ENCODE data around the gene RAD51B. TPM values are rescaled to one million over a fixed set of nuclear protein-coding genes. Genes with fewer than 3 reads are reported as not detected.
A peak's percentile ranks its signal among the peaks of the same experiment; 100 is the strongest.

The RAD51B gene
- total RNA-seq, 1 experiment from 2014 or later: 10.8 TPM

- ChIA-PET CTCF (no interaction called here), POLR2A (ENCODE audit: unreplicated experiment) (no interaction called here)
- Histone ChIP-seq H3K9ac (ENCODE audit: low read length) (no peak overlapping the region), H2AFZ (ENCODE audit: low read length) (no peak overlapping the region), H3K4me1 (ENCODE audit: insufficient read depth, low read length) (peaks cover 34% of the 10 kb centered on the region), H3K27me3 (ENCODE audit: low read length) (no peaks in the 10 kb centered on the region), H3K4me2 (ENCODE audit: low read length) (no peak overlapping the region), H3K9me2 (replicated peaks; ENCODE audit: low read length) (no peaks in the 10 kb centered on the region), H4K20me1 (ENCODE audit: low read length) (no peaks in the 10 kb centered on the region), H3K4me3 (ENCODE audit: low read length) (no peak overlapping the region), H3K9me3 (ENCODE audit: low read length) (no peaks in the 10 kb centered on the region), H3K27ac (ENCODE audit: low read length) (no peak overlapping the region), H3F3A (ENCODE audit: low read length, unreplicated experiment) (no peaks in the 10 kb centered on the region), H3K36me3 (ENCODE audit: low read depth, low read length) (no peaks in the 10 kb centered on the region), H3K79me2 (ENCODE audit: low read length) (no peaks in the 10 kb centered on the region)
- intact Hi-C loops (cut with micrococcal nuclease): no loop called here
- DNase-seq (no peak), ATAC-seq (no peak)
- BruUV-seq (replicated peaks): no TSS peak
- no peak for TF ChIP-seq EZH2phosphoT487 (IDR thresholded peaks at IDR 0.05; ENCODE audit: borderline replicate concordance, low read length)
- no peak for TF ChIP-seq CTCF (conservative IDR thresholded peaks at IDR 0.05; ENCODE audit: low read depth, low read length)
- TF ChIP-seq EZH2 (IDR thresholded peaks at IDR 0.05; ENCODE audit: low read length, unreplicated experiment): no peak
Measured at GRCh38 chr14:68564191-68564825, 744.7 kb downstream of the RAD51B start.

- CTCF ChIA-PET: interaction anchor here (0.5 kb wide), 1 partner anchor 538 kb away, joined by 3 read pairs; no protein-coding TSS in a partner anchor
- no peak overlapping the region for H3K9ac ChIP-seq (ENCODE audit: low read length)
- TF ChIP-seq EZH2phosphoT487 (IDR thresholded peaks at IDR 0.05; ENCODE audit: borderline replicate concordance, low read length): no peak
- H3K4me2 ChIP-seq (ENCODE audit: low read length): peak overlapping the region; percentile 17; the same call in 1 of the 2 replicates
- ATAC-seq: peak; percentile 55
- DNase-seq: peak; percentile 56
- H3K27ac ChIP-seq (ENCODE audit: low read length): peak overlapping the region; percentile 12; the same call in 1 of the 2 replicates
- no peaks in the 10 kb centered on the region for H3K79me2 ChIP-seq (ENCODE audit: low read length)
- H2AFZ ChIP-seq (ENCODE audit: low read length): 0 out of 2 replicates have a peak overlapping the region, but pooled peaks have one; percentile 13
- H3K36me3 ChIP-seq (ENCODE audit: low read depth, low read length): no peaks in the 10 kb centered on the region
- no peaks in the 10 kb centered on the region for H3K9me3 ChIP-seq (ENCODE audit: low read length)
- H3K27me3 ChIP-seq (ENCODE audit: low read length): no peaks in the 10 kb centered on the region
- peaks cover 41% of the 10 kb centered on the region for H3K4me1 ChIP-seq (ENCODE audit: insufficient read depth, low read length)
- no peaks in the 10 kb centered on the region for H3K9me2 ChIP-seq (replicated peaks; ENCODE audit: low read length)
- H4K20me1 ChIP-seq (ENCODE audit: low read length): no peaks in the 10 kb centered on the region
- no peak overlapping the region for H3K4me3 ChIP-seq (ENCODE audit: low read length)
- intact Hi-C loops (cut with micrococcal nuclease): no loop called here
- POLR2A ChIA-PET (ENCODE audit: unreplicated experiment): interaction anchor here (0.6 kb wide), 1 partner anchor 221 kb away, joined by 3 read pairs; no protein-coding TSS in a partner anchor
- BruUV-seq (replicated peaks): no TSS peak
- H3F3A ChIP-seq (ENCODE audit: low read length, unreplicated experiment): no peaks in the 10 kb centered on the region
Measured at GRCh38 chr14:68564826-68565759, 745.5 kb downstream of the RAD51B start.

GRCh38 chr14:68566075-68566474, 746.5 kb downstream of the RAD51B start:
- POLR2A ChIA-PET (ENCODE audit: unreplicated experiment): interaction anchor here (0.6 kb wide), 1 partner anchor 220 kb away, joined by 3 read pairs; no protein-coding TSS in a partner anchor
- H3K4me1 ChIP-seq (ENCODE audit: insufficient read depth, low read length): peaks cover 44% of the 10 kb centered on the region
- no TSS peak for BruUV-seq (replicated peaks)

More at GRCh38 chr14:68566075-68566474, 746.5 kb downstream of the RAD51B start:
- Histone ChIP-seq H3K27ac (ENCODE audit: low read length) (peak overlapping the region; percentile 12), H3K9ac (ENCODE audit: low read length) (no peak overlapping the region), H2AFZ (ENCODE audit: low read length) (no peak overlapping the region), H3F3A (ENCODE audit: low read length, unreplicated experiment) (no peaks in the 10 kb centered on the region), H3K36me3 (ENCODE audit: low read depth, low read length) (no peaks in the 10 kb centered on the region), H3K9me2 (replicated peaks; ENCODE audit: low read length) (no peaks in the 10 kb centered on the region), H3K9me3 (ENCODE audit: low read length) (no peaks in the 10 kb centered on the region), H3K27me3 (ENCODE audit: low read length) (no peaks in the 10 kb centered on the region), H3K79me2 (ENCODE audit: low read length) (no peaks in the 10 kb centered on the region), H3K4me3 (ENCODE audit: low read length) (no peak overlapping the region), H4K20me1 (ENCODE audit: low read length) (no peaks in the 10 kb centered on the region), H3K4me2 (ENCODE audit: low read length) (no peak overlapping the region)
- TF ChIP-seq EZH2phosphoT487 (IDR thresholded peaks at IDR 0.05; ENCODE audit: borderline replicate concordance, low read length) (no peak), EZH2 (IDR thresholded peaks at IDR 0.05; ENCODE audit: low read length, unreplicated experiment) (no peak), CTCF (conservative IDR thresholded peaks at IDR 0.05; ENCODE audit: low read depth, low read length) (no peak)
- ATAC-seq (peak; percentile 42), DNase-seq (peak; percentile 10)
- intact Hi-C loops (cut with micrococcal nuclease): no loop called here
- CTCF ChIA-PET: interaction anchor here (0.5 kb wide), 1 partner anchor 537 kb away, joined by 3 read pairs; no protein-coding TSS in a partner anchor

Data from PC-3 (cell line).